Osteocyte (in vitro differentiated cells): ENCODE measurements around the gene LTB. TPM values are rescaled to one million over a fixed set of nuclear protein-coding genes. Genes with fewer than 3 reads are reported as not detected.

Experiments
- DNase-seq: peaks from one replicate; pipeline ENCODE4 v3.0.0; 2021; ENCODE audit warnings: mixed read lengths; ENCODE audit not compliant: unreplicated experiment; ENCODE audit errors: extremely low spot score
- H3K27ac Mint-ChIP-seq: one replicate; pipeline ENCODE4 v1.8.0; 2021; ENCODE audit warnings: mild to moderate bottlenecking, mixed read lengths; ENCODE audit not compliant: unreplicated experiment
- H3K27me3 Mint-ChIP-seq: one replicate; pipeline ENCODE4 v1.8.0; 2021; ENCODE audit warnings: mixed read lengths; ENCODE audit not compliant: unreplicated experiment
- H3K36me3 Mint-ChIP-seq: one replicate; pipeline ENCODE4 v1.8.0; 2021; ENCODE audit warnings: mixed read lengths; ENCODE audit not compliant: unreplicated experiment
- H3K4me1 Mint-ChIP-seq: one replicate; pipeline ENCODE4 v1.8.0; 2021; ENCODE audit warnings: mixed read lengths; ENCODE audit not compliant: unreplicated experiment
- H3K4me3 Mint-ChIP-seq: one replicate; pipeline ENCODE4 v1.8.0; 2021; ENCODE audit warnings: mild to moderate bottlenecking, moderate library complexity, mixed read lengths; ENCODE audit not compliant: unreplicated experiment
- H3K9me3 Mint-ChIP-seq: one replicate; pipeline ENCODE4 v1.8.0; 2021; ENCODE audit warnings: mixed read lengths; ENCODE audit not compliant: unreplicated experiment
- total RNA-seq: library from RNA; stranded (reverse); gene quantifications from 2 replicates; pipeline ENCODE4 v1.2.1, GENCODE V29; 2021
- TF ChIP-seq, protein P1 (sequence below): fragments of 200-600 bp; sonication (generic); IDR thresholded peaks from 2 replicates; pipeline ENCODE4 v1.5.0; 2021; ENCODE audit warnings: antibody characterized with exemption, mild to moderate bottlenecking, moderate library complexity

The LTB gene
- total RNA-seq, 1 donor from 2014 or later = not detected

DNA sequence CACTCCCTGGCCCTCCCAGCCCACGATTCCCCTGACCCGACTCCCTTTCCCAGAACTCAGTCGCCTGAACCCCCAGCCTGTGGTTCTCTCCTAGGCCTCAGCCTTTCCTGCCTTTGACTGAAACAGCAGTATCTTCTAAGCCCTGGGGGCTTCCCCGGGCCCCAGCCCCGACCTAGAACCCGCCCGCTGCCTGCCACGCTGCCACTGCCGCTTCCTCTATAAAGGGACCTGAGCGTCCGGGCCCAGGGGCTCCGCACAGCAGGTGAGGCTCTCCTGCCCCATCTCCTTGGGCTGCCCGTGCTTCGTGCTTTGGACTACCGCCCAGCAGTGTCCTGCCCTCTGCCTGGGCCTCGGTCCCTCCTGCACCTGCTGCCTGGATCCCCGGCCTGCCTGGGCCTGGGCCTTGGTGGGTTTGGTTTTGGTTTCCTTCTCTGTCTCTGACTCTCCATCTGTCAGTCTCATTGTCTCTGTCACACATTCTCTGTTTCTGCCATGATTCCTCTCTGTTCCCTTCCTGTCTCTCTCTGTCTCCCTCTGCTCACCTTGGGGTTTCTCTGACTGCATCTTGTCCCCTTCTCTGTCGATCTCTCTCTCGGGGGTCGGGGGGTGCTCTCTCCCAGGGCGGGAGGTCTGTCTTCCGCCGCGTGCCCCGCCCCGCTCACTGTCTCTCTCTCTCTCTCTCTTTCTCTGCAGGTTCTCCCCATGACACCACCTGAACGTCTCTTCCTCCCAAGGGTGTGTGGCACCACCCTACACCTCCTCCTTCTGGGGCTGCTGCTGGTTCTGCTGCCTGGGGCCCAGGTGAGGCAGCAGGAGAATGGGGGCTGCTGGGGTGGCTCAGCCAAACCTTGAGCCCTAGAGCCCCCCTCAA is 9.9 kb downstream of the LTB start, which contains the start of gene LTA:
TSS of gene LTA (plus strand) at position 249 of the 871 bp plus-strand sequence. CDS start at position 703, 454 bp downstream.
- H3K4me1 Mint-ChIP-seq = no peaks in the 10 kb centered on the region
- no peaks in the 10 kb centered on the region for H3K36me3 Mint-ChIP-seq
- TF ChIP-seq, protein P1, sequence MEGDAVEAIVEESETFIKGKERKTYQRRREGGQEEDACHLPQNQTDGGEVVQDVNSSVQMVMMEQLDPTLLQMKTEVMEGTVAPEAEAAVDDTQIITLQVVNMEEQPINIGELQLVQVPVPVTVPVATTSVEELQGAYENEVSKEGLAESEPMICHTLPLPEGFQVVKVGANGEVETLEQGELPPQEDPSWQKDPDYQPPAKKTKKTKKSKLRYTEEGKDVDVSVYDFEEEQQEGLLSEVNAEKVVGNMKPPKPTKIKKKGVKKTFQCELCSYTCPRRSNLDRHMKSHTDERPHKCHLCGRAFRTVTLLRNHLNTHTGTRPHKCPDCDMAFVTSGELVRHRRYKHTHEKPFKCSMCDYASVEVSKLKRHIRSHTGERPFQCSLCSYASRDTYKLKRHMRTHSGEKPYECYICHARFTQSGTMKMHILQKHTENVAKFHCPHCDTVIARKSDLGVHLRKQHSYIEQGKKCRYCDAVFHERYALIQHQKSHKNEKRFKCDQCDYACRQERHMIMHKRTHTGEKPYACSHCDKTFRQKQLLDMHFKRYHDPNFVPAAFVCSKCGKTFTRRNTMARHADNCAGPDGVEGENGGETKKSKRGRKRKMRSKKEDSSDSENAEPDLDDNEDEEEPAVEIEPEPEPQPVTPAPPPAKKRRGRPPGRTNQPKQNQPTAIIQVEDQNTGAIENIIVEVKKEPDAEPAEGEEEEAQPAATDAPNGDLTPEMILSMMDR = no peak
- H3K4me3 Mint-ChIP-seq = no peak within 1 kb of the TSS
- H3K27ac Mint-ChIP-seq = no peak within 1 kb of the TSS
- no peak for DNase-seq
- no peaks in the 10 kb centered on the region for H3K9me3 Mint-ChIP-seq
- H3K27me3 Mint-ChIP-seq = peaks cover 6% of the 10 kb centered on the region

DNA sequence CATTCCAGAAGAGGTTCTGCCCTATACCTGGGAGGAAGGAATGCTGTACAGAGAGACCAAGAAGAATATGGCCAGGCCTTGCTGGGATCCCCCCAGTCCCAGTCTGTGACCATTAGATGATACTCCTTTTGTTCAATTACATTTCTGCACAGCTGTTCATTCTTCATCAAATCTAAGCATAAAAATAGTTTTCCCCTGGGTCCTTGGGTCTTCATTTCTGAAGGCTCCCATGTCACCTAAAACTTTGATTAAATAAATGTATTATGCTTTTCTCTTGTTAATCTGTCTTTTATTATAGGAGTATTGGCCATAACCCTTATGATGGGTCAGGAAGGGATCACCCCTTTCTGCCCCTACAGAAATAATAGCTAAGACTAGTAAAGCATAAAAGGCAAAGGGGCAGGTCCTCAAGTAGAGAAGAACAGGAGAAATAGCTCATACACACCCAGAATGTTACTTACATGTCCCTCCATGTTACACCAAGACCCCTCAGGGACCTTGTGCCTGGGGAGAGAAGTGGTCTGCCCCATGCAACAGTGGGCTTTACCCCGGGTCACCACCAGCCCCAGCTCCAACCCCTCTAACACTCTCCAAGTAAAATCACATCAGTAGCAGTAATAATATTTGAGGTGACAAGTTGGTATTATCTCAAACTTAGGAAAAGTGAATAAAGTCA is 12.2 kb downstream of the LTB start:
- TF ChIP-seq, protein P1 = no peak
- H3K9me3 Mint-ChIP-seq = no peaks in the 10 kb centered on the region

DNA sequence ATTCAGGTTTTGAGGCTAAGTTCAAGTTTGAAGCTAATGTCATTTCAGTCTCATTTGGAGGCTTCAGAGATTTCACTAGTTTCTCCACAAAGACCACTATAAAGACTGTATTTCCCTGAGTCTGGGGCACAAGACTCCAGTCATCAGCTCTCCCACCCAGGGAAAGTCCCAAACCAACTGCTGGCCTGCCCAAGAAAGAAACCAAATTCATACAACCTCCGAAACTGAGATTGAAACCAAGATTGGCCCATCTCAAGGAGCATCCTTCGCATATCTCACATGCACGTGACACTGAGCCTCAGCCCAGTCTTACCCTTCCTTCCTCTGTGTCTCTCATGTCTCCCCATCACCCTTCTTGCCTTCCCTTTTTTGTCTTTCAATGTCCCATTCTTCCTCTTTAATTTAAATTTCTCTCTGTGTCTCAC is 13.7 kb downstream of the LTB start:
- Mint-ChIP-seq H3K27me3 (peaks cover 6% of the 10 kb centered on the region), H3K4me1 (no peaks in the 10 kb centered on the region), H3K27ac (no peak overlapping the region), H3K36me3 (no peaks in the 10 kb centered on the region), H3K9me3 (no peaks in the 10 kb centered on the region), H3K4me3 (no peak overlapping the region)
- DNase-seq = no peak
- TF ChIP-seq, protein P1 = no peak

More for the DNA sequence above, 12.2 kb downstream of the LTB start:
- no peak overlapping the region for H3K27ac Mint-ChIP-seq
- no peak for DNase-seq
- H3K27me3 Mint-ChIP-seq = peaks cover 6% of the 10 kb centered on the region
- no peak overlapping the region for H3K4me3 Mint-ChIP-seq
- H3K4me1 Mint-ChIP-seq = no peaks in the 10 kb centered on the region
- no peaks in the 10 kb centered on the region for H3K36me3 Mint-ChIP-seq

DNA sequence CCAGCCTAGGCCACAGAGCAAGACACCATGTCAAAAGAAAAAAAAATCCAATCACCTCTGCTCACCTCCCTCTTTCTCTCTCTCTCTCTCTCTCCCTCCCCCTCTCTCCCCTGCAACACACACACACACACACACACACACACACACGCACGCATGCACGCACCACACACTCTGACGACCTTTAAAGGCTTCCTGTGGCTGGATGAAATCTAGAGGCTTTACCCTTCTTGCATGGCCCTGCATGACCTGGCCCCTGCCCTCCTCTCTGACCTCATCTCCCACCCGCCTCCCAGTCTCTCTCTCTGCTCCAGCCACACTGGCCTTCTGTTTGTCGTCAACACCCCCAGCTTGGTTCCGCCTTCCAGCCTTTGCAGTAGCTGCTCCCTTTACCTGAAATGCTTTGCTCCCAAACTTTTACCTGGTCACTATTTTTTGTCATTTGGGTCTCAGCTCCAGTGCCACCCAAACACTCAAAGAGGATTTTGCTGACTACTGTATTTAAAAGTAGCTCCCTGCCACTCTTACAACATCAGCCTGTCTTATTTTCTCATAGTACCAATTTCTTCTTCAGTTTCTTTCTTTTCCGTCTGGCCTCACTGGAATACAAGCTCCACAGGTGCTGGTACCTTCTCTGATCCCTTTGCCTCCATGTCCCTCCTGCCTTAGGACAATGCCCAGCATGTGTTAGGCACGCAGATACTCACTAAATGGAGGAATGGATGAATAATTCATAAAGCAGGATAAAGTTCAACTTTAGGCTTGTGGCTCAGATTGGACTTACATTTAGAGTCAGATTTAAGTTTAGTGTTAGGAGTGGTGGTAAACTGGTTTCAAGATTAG is 14.5 kb downstream of the LTB start:
- Mint-ChIP-seq H3K4me3 (no peak overlapping the region), H3K4me1 (peaks cover 2% of the 10 kb centered on the region), H3K36me3 (no peaks in the 10 kb centered on the region), H3K9me3 (no peaks in the 10 kb centered on the region), H3K27ac (no peak overlapping the region), H3K27me3 (peaks cover 6% of the 10 kb centered on the region)
- no peak for DNase-seq
- TF ChIP-seq, protein P1 = no peak
